H1 (cell line): ENCODE results near the gene STAG1. TPM values are rescaled to one million over a fixed set of nuclear protein-coding genes. Genes with fewer than 3 reads are reported as not detected.

Experiments used
- CTCF ChIA-PET: fragments of 300-600 bp; sonication (Branson Sonifier 250); formaldehyde crosslinking; loops from one replicate; lab custom pipeline; 2021; ENCODE audit not compliant: partially characterized antibody; lab: Charles Lee
- POLR2A ChIA-PET: fragments of 300-600 bp; sonication (Branson Sonifier 250); formaldehyde crosslinking; loops from one replicate; lab custom pipeline; 2021; ENCODE audit warnings: inconsistent platforms; ENCODE audit not compliant: partially characterized antibody; lab: Charles Lee
- DNase-seq, 2 experiments: peaks; one replicate each; pipeline versions ENCODE4 v3.0.0 to v3.0.0-alpha.2; 2010 to 2022; ENCODE audit warnings: low spot score in 2 of 2, low read depth in 1 of 2, mixed read lengths in 1 of 2
- FAIRE-seq: peaks from 2 replicates; lab custom pipeline; 2011; peaks lifted over from hg19 to GRCh38; lab: Jason Lieb, UNC
- H2AFZ ChIP-seq: 2 replicates; pipeline ENCODE4 v1.8.1; 2012; ENCODE audit warnings: low read length, inconsistent platforms
- H2AK5ac ChIP-seq: 2 replicates; pipeline ENCODE4 v1.6.1; 2013; ENCODE audit warnings: low read depth, low read length
- H2BK120ac ChIP-seq: replicated peaks from 2 replicates; pipeline ENCODE3; 2013; ENCODE audit warnings: low read depth, low read length, inconsistent platforms
- H2BK12ac ChIP-seq: 2 replicates; pipeline ENCODE4 v1.6.1; 2013; ENCODE audit warnings: low read depth, low read length
- H2BK15ac ChIP-seq: 2 replicates; pipeline ENCODE4 v1.6.1; 2013; ENCODE audit warnings: low read length
- H2BK20ac ChIP-seq: 2 replicates; pipeline ENCODE4 v1.6.1; 2013; ENCODE audit warnings: low read length
- H2BK5ac ChIP-seq: 2 replicates; pipeline ENCODE4 v1.6.1; 2013; ENCODE audit warnings: low read depth, low read length
- H3K14ac ChIP-seq: 2 replicates; pipeline ENCODE4 v1.6.1; 2013; ENCODE audit warnings: inconsistent platforms; ENCODE audit not compliant: insufficient read length
- H3K18ac ChIP-seq: 2 replicates; pipeline ENCODE4 v1.6.1; 2013; ENCODE audit warnings: low read length; ENCODE audit errors: extremely low read depth
- H3K23ac ChIP-seq: 2 replicates; pipeline ENCODE4 v1.6.1; 2013; ENCODE audit warnings: inconsistent platforms; ENCODE audit not compliant: insufficient read length
- H3K23me2 ChIP-seq: 2 replicates; pipeline ENCODE4 v1.6.1; 2013; ENCODE audit warnings: low read depth, low read length
- H3K27ac ChIP-seq: 2 replicates; pipeline ENCODE4 v1.6.1; 2011; ENCODE audit warnings: low read depth, low read length, inconsistent platforms
- H3K27me3 ChIP-seq, 4 experiments: replicated peaks in 1 of 4; 1 replicate in 1 of 4; 2 replicates in 3 of 4; pipeline versions ENCODE4 v1.6.1 to v1.8.1; 2011 to 2013; ENCODE audit warnings: low read length in 3 of 4, mild to moderate bottlenecking in 3 of 4, inconsistent platforms in 2 of 4, mixed read lengths in 2 of 4, moderate library complexity in 1 of 4; ENCODE audit not compliant: control insufficient read depth in 3 of 4, insufficient read depth in 3 of 4; ENCODE audit errors: extremely low read depth in 1 of 4
- H3K36me3 ChIP-seq, 4 experiments: 2 replicates each; pipeline versions ENCODE4 v1.6.1 to v1.8.1; 2011 to 2013; ENCODE audit warnings: mild to moderate bottlenecking in 4 of 4, low read length in 3 of 4, moderate library complexity in 2 of 4, control low read depth in 1 of 4, inconsistent platforms in 1 of 4; ENCODE audit not compliant: insufficient read depth in 4 of 4, control insufficient read depth in 2 of 4
- H3K4ac ChIP-seq: replicated peaks from 2 replicates; pipeline ENCODE3; 2013; ENCODE audit warnings: low read length, low read depth, mixed read lengths, inconsistent platforms; ENCODE audit not compliant: insufficient read length
- H3K4me1 ChIP-seq, 4 experiments: replicated peaks in 1 of 4; 1 replicate in 1 of 4; 2 replicates in 3 of 4; pipeline versions ENCODE4 v1.6.1 to v1.8.1; 2011 to 2013; ENCODE audit warnings: low read length in 3 of 4, inconsistent platforms in 2 of 4, mixed read lengths in 1 of 4; ENCODE audit not compliant: insufficient read depth in 4 of 4, control insufficient read depth in 3 of 4
- H3K4me2 ChIP-seq, 2 experiments: 2 replicates each; pipeline versions ENCODE4 v1.6.1 to v1.8.1; 2011 to 2013; ENCODE audit warnings: low read depth in 2 of 2, low read length in 2 of 2, control low read depth in 1 of 2, inconsistent platforms in 1 of 2, mild to moderate bottlenecking in 1 of 2; ENCODE audit not compliant: insufficient read depth in 1 of 2
- H3K4me3 ChIP-seq, 4 experiments: fragments of 200-600, 300-600 bp in 1 of 4; sonication (generic), shearing (Covaris generic), sonication (Bioruptor Twin) in 1 of 4; 2 replicates each; pipeline versions ENCODE4 v1.5.1 to v1.8.1; 2011 to 2016; ENCODE audit warnings: low read length in 4 of 4, low read depth in 3 of 4, control low read depth in 2 of 4, inconsistent platforms in 2 of 4, mild to moderate bottlenecking in 2 of 4, mixed read lengths in 1 of 4, moderate library complexity in 1 of 4; ENCODE audit not compliant: insufficient read depth in 2 of 4; ENCODE audit errors: extremely low read depth in 1 of 4
- H3K56ac ChIP-seq: replicated peaks from 2 replicates; pipeline ENCODE3; 2013; ENCODE audit warnings: low read depth, mild to moderate bottlenecking, mixed read lengths, low read length, inconsistent platforms; ENCODE audit not compliant: insufficient read length
- H3K79me1 ChIP-seq: 2 replicates; pipeline ENCODE4 v1.6.1; 2013; ENCODE audit warnings: low read depth, low read length, control low read depth
- H3K79me2 ChIP-seq, 2 experiments: 2 replicates each; pipeline versions ENCODE4 v1.6.1 to v1.8.1; 2012 to 2013; ENCODE audit warnings: low read length in 2 of 2, mild to moderate bottlenecking in 2 of 2, inconsistent platforms in 1 of 2; ENCODE audit not compliant: insufficient read depth in 2 of 2, control insufficient read depth in 1 of 2
- H3K9ac ChIP-seq, 4 experiments: replicated peaks in 1 of 4; 1 replicate in 1 of 4; 2 replicates in 3 of 4; pipeline versions ENCODE4 v1.6.1 to v1.8.1; 2011 to 2013; ENCODE audit warnings: low read depth in 3 of 4, low read length in 3 of 4, control low read depth in 2 of 4, mild to moderate bottlenecking in 2 of 4, moderate library complexity in 2 of 4, inconsistent platforms in 1 of 4; ENCODE audit errors: extremely low read depth in 1 of 4
- H3K9me3 ChIP-seq, 2 experiments: 2 replicates each; pipeline versions ENCODE4 v1.6.1 to v1.8.1; 2012 to 2013; ENCODE audit warnings: mild to moderate bottlenecking in 2 of 2, moderate library complexity in 2 of 2, control low read depth in 1 of 2, inconsistent platforms in 1 of 2, low read depth in 1 of 2, low read length in 1 of 2, mixed read lengths in 1 of 2; ENCODE audit not compliant: insufficient read depth in 2 of 2
- H4K20me1 ChIP-seq, 2 experiments: replicated peaks in 1 of 2; 2 replicates each; pipeline versions ENCODE3 to v1.8.1; 2011 to 2013; ENCODE audit warnings: inconsistent platforms in 2 of 2, low read length in 2 of 2, mild to moderate bottlenecking in 1 of 2; ENCODE audit not compliant: insufficient read depth in 2 of 2, control insufficient read depth in 1 of 2
- H4K5ac ChIP-seq: 2 replicates; pipeline ENCODE4 v1.6.1; 2013; ENCODE audit warnings: low read length, low read depth, mixed read lengths, inconsistent platforms; ENCODE audit not compliant: insufficient read length
- H4K8ac ChIP-seq: 2 replicates; pipeline ENCODE4 v1.8.0; 2013; ENCODE audit warnings: mild to moderate bottlenecking, moderate library complexity, low read length, inconsistent platforms; ENCODE audit not compliant: insufficient read depth; ENCODE audit errors: extremely low read depth
- H4K91ac ChIP-seq: replicated peaks from 2 replicates; pipeline ENCODE3; 2013; ENCODE audit warnings: low read length, mixed read lengths, inconsistent platforms; ENCODE audit not compliant: insufficient read length
- CHD2 ChIP-seq: IDR thresholded peaks from 2 replicates; pipeline ENCODE4 v1.6.1; 2012; ENCODE audit warnings: low read length, improper control_type of control experiment
- HDAC2 ChIP-seq, 2 experiments: fragments of 300-600 bp in 1 of 2; sonication (generic) in 1 of 2; IDR thresholded peaks; 2 replicates each; pipeline ENCODE4 v1.6.1; 2011 to 2012; ENCODE audit warnings: low read depth in 2 of 2, low read length in 2 of 2, mild to moderate bottlenecking in 2 of 2, moderate library complexity in 2 of 2, borderline replicate concordance in 1 of 2, inconsistent platforms in 1 of 2
- KDM1A ChIP-seq: fragments of 200-600, 300-600 bp; sonication (generic); IDR thresholded peaks from 2 replicates; pipeline ENCODE4 v1.7.1; 2016; ENCODE audit warnings: mild to moderate bottlenecking, low read length, borderline replicate concordance
- POU5F1 ChIP-seq: IDR thresholded peaks from 2 replicates; pipeline ENCODE4 v1.6.1; 2011; ENCODE audit warnings: low read depth, mild to moderate bottlenecking, low read length, moderate library complexity
- SRF ChIP-seq: IDR thresholded peaks from 2 replicates; pipeline ENCODE4 v1.6.1; 2011; ENCODE audit warnings: mild to moderate bottlenecking, low read depth, low read length, moderate library complexity
- polyA plus RNA-seq, 7 experiments: library from polyadenylated mRNA; depleted of rRNA in 3 of 7; stranded (reverse) in 5 of 7; unstranded in 2 of 7; fragments of >200 nt in 5 of 7; fragments of 200-250 nt in 2 of 7; gene quantifications; 1 replicate in 5 of 7; 2 replicates in 1 of 7; 4 replicates in 1 of 7; pipeline versions ENCODE4 v1.2.1 to v1.2.3, GENCODE V29; 2011 to 2013; ENCODE audit warnings: missing spikeins in 2 of 7, mixed read lengths in 2 of 7
- total RNA-seq: library from RNA; stranded (reverse); fragmentation: NEBNext Ultra II Directional; extraction: Animal tissue kit (Norgen Biotek cat#: 25700); gene quantifications from 2 replicates; pipeline ENCODE4 v1.2.1, GENCODE V29; 2021

The STAG1 gene
- total and polyA plus RNA-seq, 2 of the 8 experiments (the other 6 are each of a cell fraction or from before 2014, with no cell fraction given), result 4.6 to 23.4 TPM

- H2BK5ac ChIP-seq, result no peak overlapping the region
- CTCF ChIA-PET, result interaction anchor here (0.9 to 1.5 kb wide), 2 partner anchors 29 to 100 kb away, joined by 3 to 5 read pairs; no protein-coding TSS in a partner anchor
- no peak overlapping the region for H4K5ac ChIP-seq
- H3K23me2 ChIP-seq, result no peaks in the 10 kb centered on the region
- no peak overlapping the region for H3K23ac ChIP-seq
- no peak for DNase-seq
- H3K79me1 ChIP-seq, result no peaks in the 10 kb centered on the region
- H2BK12ac ChIP-seq, result no peak overlapping the region
- FAIRE-seq, result no peak
- H3K14ac ChIP-seq, result no peak overlapping the region
- H4K20me1 ChIP-seq, result no peaks in the 10 kb centered on the region
- no peak overlapping the region for H3K9ac ChIP-seq
- H2AK5ac ChIP-seq, result no peak overlapping the region
- H2BK20ac ChIP-seq, result no peak overlapping the region
- no peak overlapping the region for H4K91ac ChIP-seq
- no peak overlapping the region for H3K4me2 ChIP-seq
- no peaks in the 10 kb centered on the region for H3K9me3 ChIP-seq
- no peak overlapping the region for H3K56ac ChIP-seq
- H3K27ac ChIP-seq, result no peak overlapping the region
- H4K8ac ChIP-seq, result no peak overlapping the region
- H2BK120ac ChIP-seq, result no peak overlapping the region
- H2BK15ac ChIP-seq, result no peak overlapping the region
- POLR2A ChIA-PET, result no interaction called here
- H3K36me3 ChIP-seq, result no peaks in the 10 kb centered on the region
- no peaks in the 10 kb centered on the region for H3K79me2 ChIP-seq
- no peaks in the 10 kb centered on the region for H3K27me3 ChIP-seq
- TF ChIP-seq POU5F1, result no peak
- no peak for TF ChIP-seq CHD2
- no peak for TF ChIP-seq KDM1A
- no peak for TF ChIP-seq SRF
- TF ChIP-seq HDAC2 (IDR thresholded peaks at IDR 0.05; ENCODE audit: borderline replicate concordance in 1 of 2, low read depth in 2 of 2, low read length in 2 of 2), result no peak
- H3K4me1 ChIP-seq, result no peaks in the 10 kb centered on the region
- H3K4ac ChIP-seq, result no peak overlapping the region
- no peak overlapping the region for H3K4me3 ChIP-seq
- no peak overlapping the region for H3K18ac ChIP-seq
- no peak overlapping the region for H2AFZ ChIP-seq
These were observed 165.6 kb downstream of the STAG1 start for GRCh38 chr3:136586580-136586979.
